H9 (cell line): Measurements from ENCODE around the gene GBGT1. TPM values are rescaled to one million over a fixed set of nuclear protein-coding genes. Genes with fewer than 3 reads are reported as not detected.

ENCODE experiments used
- DNase-seq: peaks from one replicate; pipeline ENCODE4 v3.0.0-alpha.2; 2017
- H2AFZ ChIP-seq: one replicate; pipeline ENCODE4 v1.6.1; 2013; ENCODE audit warnings: mild to moderate bottlenecking, low read length, control low read depth, moderate library complexity
- H2AK5ac ChIP-seq: 2 replicates; pipeline ENCODE4 v1.6.1; 2013; ENCODE audit warnings: low read length, control low read depth, mixed read lengths; ENCODE audit not compliant: insufficient read length
- H2BK120ac ChIP-seq: one replicate; pipeline ENCODE4 v1.6.1; 2013; ENCODE audit warnings: low read depth, mild to moderate bottlenecking, low read length, control low read depth, inconsistent platforms; ENCODE audit not compliant: poor library complexity, severe bottlenecking
- H2BK12ac ChIP-seq: 2 replicates; pipeline ENCODE4 v1.6.1; 2013; ENCODE audit warnings: low read length, control low read depth, mixed read lengths, low read depth; ENCODE audit not compliant: insufficient read length
- H2BK15ac ChIP-seq: 2 replicates; pipeline ENCODE4 v1.6.1; 2013; ENCODE audit warnings: low read depth, low read length, control low read depth
- H2BK20ac ChIP-seq: one replicate; pipeline ENCODE4 v1.6.1; 2013; ENCODE audit warnings: low read depth, mild to moderate bottlenecking, low read length, control low read depth, inconsistent platforms; ENCODE audit not compliant: poor library complexity, severe bottlenecking
- H2BK5ac ChIP-seq: 2 replicates; pipeline ENCODE4 v1.6.1; 2013; ENCODE audit warnings: low read length, control low read depth, mixed read lengths; ENCODE audit not compliant: insufficient read length
- H3K14ac ChIP-seq: 2 replicates; pipeline ENCODE4 v1.6.1; 2013; ENCODE audit warnings: low read length, control low read depth; ENCODE audit not compliant: insufficient read depth
- H3K18ac ChIP-seq: 2 replicates; pipeline ENCODE4 v1.6.1; 2013; ENCODE audit warnings: low read depth, mild to moderate bottlenecking, mixed read lengths, low read length, control low read depth; ENCODE audit not compliant: insufficient read length
- H3K23ac ChIP-seq: 2 replicates; pipeline ENCODE4 v1.6.1; 2013; ENCODE audit warnings: low read length, control low read depth, mixed read lengths, low read depth; ENCODE audit not compliant: insufficient read length
- H3K23me2 ChIP-seq: 2 replicates; pipeline ENCODE4 v1.6.1; 2013; ENCODE audit warnings: low read depth, mild to moderate bottlenecking, mixed read lengths, low read length, control low read depth; ENCODE audit not compliant: insufficient read length, poor library complexity, severe bottlenecking
- H3K27ac ChIP-seq: 2 replicates; pipeline ENCODE4 v1.5.1; 2013; ENCODE audit warnings: low read length, control low read depth, mixed read lengths, low read depth; ENCODE audit not compliant: insufficient read length
- H3K27me3 ChIP-seq: 2 replicates; pipeline ENCODE4 v1.6.1; 2013; ENCODE audit warnings: low read length, control low read depth, inconsistent platforms; ENCODE audit not compliant: insufficient read depth
- H3K4ac ChIP-seq: 2 replicates; pipeline ENCODE4 v1.6.1; 2013; ENCODE audit warnings: low read depth, mild to moderate bottlenecking, control low read depth, inconsistent platforms, low read length, moderate library complexity
- H3K4me1 ChIP-seq: 2 replicates; pipeline ENCODE4 v1.6.1; 2013; ENCODE audit warnings: low read length, control low read depth, inconsistent platforms; ENCODE audit not compliant: insufficient read depth
- H3K4me2 ChIP-seq: 2 replicates; pipeline ENCODE4 v1.6.1; 2013; ENCODE audit warnings: low read length, control low read depth, mixed read lengths; ENCODE audit not compliant: insufficient read length, insufficient read depth
- H3K56ac ChIP-seq: 2 replicates; pipeline ENCODE4 v1.6.1; 2013; ENCODE audit warnings: low read depth, mild to moderate bottlenecking, mixed read lengths, low read length, control low read depth; ENCODE audit not compliant: insufficient read length
- H3K79me1 ChIP-seq: 2 replicates; pipeline ENCODE4 v1.6.1; 2013; ENCODE audit warnings: low read depth, mild to moderate bottlenecking, moderate library complexity, low read length, control low read depth, inconsistent platforms; ENCODE audit not compliant: insufficient read depth, poor library complexity, severe bottlenecking
- H3K79me2 ChIP-seq: 2 replicates; pipeline ENCODE4 v1.6.1; 2013; ENCODE audit warnings: low read length, control low read depth, inconsistent platforms; ENCODE audit not compliant: insufficient read depth
- H3K9ac ChIP-seq: 2 replicates; pipeline ENCODE4 v1.6.1; 2013; ENCODE audit warnings: low read length, control low read depth, mixed read lengths; ENCODE audit not compliant: insufficient read length; ENCODE audit errors: extremely low read depth
- H3K9me3 ChIP-seq: one replicate; pipeline ENCODE4 v1.6.1; 2013; ENCODE audit warnings: low read depth, low read length, inconsistent platforms; ENCODE audit not compliant: control insufficient read depth
- H3T11ph ChIP-seq: one replicate; pipeline ENCODE4 v1.6.1; 2013; ENCODE audit warnings: mild to moderate bottlenecking, low read length, control low read depth, inconsistent platforms
- H4K20me1 ChIP-seq: one replicate; pipeline ENCODE4 v1.6.1; 2013; ENCODE audit not compliant: control insufficient read depth, insufficient read length, insufficient read depth
- H4K5ac ChIP-seq: 2 replicates; pipeline ENCODE4 v1.6.1; 2013; ENCODE audit warnings: low read depth, mild to moderate bottlenecking, mixed read lengths, low read length, control low read depth; ENCODE audit not compliant: insufficient read length
- H4K8ac ChIP-seq: replicated peaks from 2 replicates; pipeline ENCODE4 v1.6.1; 2013; ENCODE audit warnings: low read length, control low read depth, mixed read lengths, low read depth; ENCODE audit not compliant: insufficient read length
- H4K91ac ChIP-seq: 2 replicates; pipeline ENCODE4 v1.6.1; 2013; ENCODE audit warnings: low read depth, mild to moderate bottlenecking, moderate library complexity, mixed read lengths, low read length, control low read depth; ENCODE audit not compliant: insufficient read length
- H3K27ac Mint-ChIP-seq, 3 experiments: 2 replicates in 2 of 3; 3 replicates in 1 of 3; pipeline ENCODE4 v1.8.0; 2020 to 2021; ENCODE audit warnings: mixed read lengths in 3 of 3, mild to moderate bottlenecking in 1 of 3, moderate library complexity in 1 of 3
- H3K27me3 Mint-ChIP-seq: 2 replicates; pipeline ENCODE4 v1.8.0; 2021; ENCODE audit warnings: low read depth, mild to moderate bottlenecking, moderate library complexity, mixed read lengths
- H3K36me3 Mint-ChIP-seq, 3 experiments: 2 replicates in 2 of 3; 3 replicates in 1 of 3; pipeline ENCODE4 v1.8.0; 2020 to 2021; ENCODE audit warnings: low read depth in 3 of 3, mixed read lengths in 3 of 3; ENCODE audit not compliant: insufficient read depth in 1 of 3
- H3K4me1 Mint-ChIP-seq, 2 experiments: 2 replicates each; pipeline ENCODE4 v1.8.0; 2020; ENCODE audit warnings: mixed read lengths in 2 of 2
- H3K4me3 Mint-ChIP-seq, 2 experiments: 2 replicates in 1 of 2; 3 replicates in 1 of 2; pipeline ENCODE4 v1.8.0; 2020 to 2021; ENCODE audit warnings: mild to moderate bottlenecking in 2 of 2, mixed read lengths in 2 of 2, moderate library complexity in 1 of 2
- H3K9me3 Mint-ChIP-seq, 2 experiments: 2 replicates in 1 of 2; 3 replicates in 1 of 2; pipeline ENCODE4 v1.8.0; 2020; ENCODE audit warnings: mild to moderate bottlenecking in 2 of 2, mixed read lengths in 2 of 2, moderate library complexity in 1 of 2
- WGBS: extraction: QIAGEN DNeasy Blood & Tissue Kit; methylation state at CpG from one replicate; pipeline ENCODE4 v1.1.7; 2013; ENCODE audit warnings: missing lambda C conversion rate, low lambda C conversion rate, mixed read lengths; ENCODE audit not compliant: insufficient read length; ENCODE audit errors: extremely low coverage; 5-methylcytosine and 5-hydroxymethylcytosine counted together
- long read RNA-seq: library from polyadenylated mRNA; unstranded; transcript quantifications from one replicate; pipeline ENCODE4 v2.0.0, GENCODE V29; 2020
- total RNA-seq: library from RNA; stranded (reverse); gene quantifications from 2 replicates; pipeline ENCODE4 v1.2.1, GENCODE V29; 2021
- TF ChIP-seq, protein P1 (sequence below): fragments of 200-600 bp; sonication (generic); conservative IDR thresholded peaks from 3 replicates; pipeline ENCODE4 v1.8.0; 2021; ENCODE audit warnings: antibody characterized with exemption, mild to moderate bottlenecking

The GBGT1 gene
- 9.3 TPM in 2 replicates for total RNA-seq
- long read RNA-seq, transcript GBGT1-203 (7 exons, 1,985 nt), result major isoform, 13 of 25 reads
- long read RNA-seq, partial matches to known transcripts, result 0 of 25 reads
- long read RNA-seq, other reads (novel, unspliced or antisense), result 8 of 25 reads

DNA sequence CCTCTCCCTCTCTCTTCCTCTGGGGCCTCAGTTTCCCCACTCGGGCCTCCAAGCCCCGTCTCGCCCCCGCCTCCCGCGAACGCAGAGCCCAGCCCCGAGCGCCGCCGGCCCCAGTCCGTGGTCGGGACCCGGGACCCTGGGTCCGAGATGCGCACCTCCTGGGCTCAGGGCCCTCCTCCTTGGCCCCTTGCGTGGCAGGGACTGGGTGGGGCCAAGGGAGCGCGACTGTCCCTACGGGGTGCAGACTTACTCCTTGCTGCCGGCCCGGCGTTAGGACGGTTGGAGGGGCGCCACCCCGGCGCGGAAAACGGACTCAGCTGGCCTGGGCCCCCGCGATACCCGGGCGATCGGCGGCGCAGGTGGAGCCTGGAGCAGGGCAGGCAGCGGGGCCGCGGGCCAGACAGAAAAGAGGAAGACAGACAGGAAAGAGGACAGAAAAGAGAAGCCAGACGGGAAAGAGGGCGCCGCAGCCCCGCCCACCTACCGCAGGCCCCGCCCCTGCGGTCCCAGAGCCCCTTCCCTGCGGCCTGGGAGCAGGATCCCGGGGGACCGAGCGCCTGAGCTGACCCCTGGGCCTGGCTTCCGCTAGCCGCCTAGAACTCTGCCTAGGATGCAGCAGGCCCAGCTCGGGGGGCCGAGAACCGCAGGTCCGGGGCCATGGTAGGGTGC lies at the start of gene GBGT1:
Gene GBGT1, minus strand, starts transcription at position 411 of the 669 bp plus-strand sequence. CDS start 1,502 bp downstream, outside the sequence.
- Histone ChIP-seq H3K27me3 (no peaks in the 10 kb centered on the region), H2AFZ (no peak within 1 kb of the TSS), H3K79me1 (no peaks in the 10 kb centered on the region), H2BK5ac (no peak within 1 kb of the TSS), H3K79me2 (no peaks in the 10 kb centered on the region), H4K91ac (no peak within 1 kb of the TSS), H3K23me2 (peaks cover 4% of the 10 kb centered on the region), H4K5ac (no peak within 1 kb of the TSS), H2BK12ac (no peak within 1 kb of the TSS), H3K27ac (no peak within 1 kb of the TSS), H3K9ac (no peak within 1 kb of the TSS), H3K4ac (no peak within 1 kb of the TSS), H2BK20ac (no peak within 1 kb of the TSS), H4K20me1 (no peaks in the 10 kb centered on the region), H3K18ac (no peak within 1 kb of the TSS), H3K56ac (no peak within 1 kb of the TSS), H3K23ac (no peak within 1 kb of the TSS), H2BK120ac (no peak within 1 kb of the TSS), H4K8ac (no peak within 1 kb of the TSS), H3K4me2 (peak within 1 kb of the TSS; percentile 31), H3K4me1 (no peaks in the 10 kb centered on the region), H3K9me3 (no peaks in the 10 kb centered on the region), H3K14ac (no peak within 1 kb of the TSS; the same call in 1 of the 2 replicates), H2AK5ac (no peak within 1 kb of the TSS), H3T11ph (no peak within 1 kb of the TSS), H2BK15ac (no peak within 1 kb of the TSS)
- DNase-seq, result peak; percentile 84
- Mint-ChIP-seq H3K4me3 (peak within 1 kb of the TSS; percentile 73 to 83), H3K27me3 (peaks cover 25% of the 10 kb centered on the region), H3K36me3 (peaks cover 8 to 10% (median 9%) of the 10 kb centered on the region in 3 experiments; a peak in 5 of 7 replicates), H3K9me3 (no peaks in the 10 kb centered on the region), H3K4me1 (peaks cover 12% of the 10 kb centered on the region in 2 experiments), H3K27ac (no peak within 1 kb of the TSS; a peak in 1 of 7 replicates)
- TF ChIP-seq, protein P1, sequence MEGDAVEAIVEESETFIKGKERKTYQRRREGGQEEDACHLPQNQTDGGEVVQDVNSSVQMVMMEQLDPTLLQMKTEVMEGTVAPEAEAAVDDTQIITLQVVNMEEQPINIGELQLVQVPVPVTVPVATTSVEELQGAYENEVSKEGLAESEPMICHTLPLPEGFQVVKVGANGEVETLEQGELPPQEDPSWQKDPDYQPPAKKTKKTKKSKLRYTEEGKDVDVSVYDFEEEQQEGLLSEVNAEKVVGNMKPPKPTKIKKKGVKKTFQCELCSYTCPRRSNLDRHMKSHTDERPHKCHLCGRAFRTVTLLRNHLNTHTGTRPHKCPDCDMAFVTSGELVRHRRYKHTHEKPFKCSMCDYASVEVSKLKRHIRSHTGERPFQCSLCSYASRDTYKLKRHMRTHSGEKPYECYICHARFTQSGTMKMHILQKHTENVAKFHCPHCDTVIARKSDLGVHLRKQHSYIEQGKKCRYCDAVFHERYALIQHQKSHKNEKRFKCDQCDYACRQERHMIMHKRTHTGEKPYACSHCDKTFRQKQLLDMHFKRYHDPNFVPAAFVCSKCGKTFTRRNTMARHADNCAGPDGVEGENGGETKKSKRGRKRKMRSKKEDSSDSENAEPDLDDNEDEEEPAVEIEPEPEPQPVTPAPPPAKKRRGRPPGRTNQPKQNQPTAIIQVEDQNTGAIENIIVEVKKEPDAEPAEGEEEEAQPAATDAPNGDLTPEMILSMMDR, result no peak
- WGBS, result no CpG with 5 or more reads among the region's 56 CpGs
